Measurements from ENCODE around the gene TBX3. TPM values are rescaled to one million over a fixed set of nuclear protein-coding genes. Genes with fewer than 3 reads are reported as not detected.

Gene TBX3
- polyA plus RNA-seq, 1 experiment, result 66.4 TPM

DNA sequence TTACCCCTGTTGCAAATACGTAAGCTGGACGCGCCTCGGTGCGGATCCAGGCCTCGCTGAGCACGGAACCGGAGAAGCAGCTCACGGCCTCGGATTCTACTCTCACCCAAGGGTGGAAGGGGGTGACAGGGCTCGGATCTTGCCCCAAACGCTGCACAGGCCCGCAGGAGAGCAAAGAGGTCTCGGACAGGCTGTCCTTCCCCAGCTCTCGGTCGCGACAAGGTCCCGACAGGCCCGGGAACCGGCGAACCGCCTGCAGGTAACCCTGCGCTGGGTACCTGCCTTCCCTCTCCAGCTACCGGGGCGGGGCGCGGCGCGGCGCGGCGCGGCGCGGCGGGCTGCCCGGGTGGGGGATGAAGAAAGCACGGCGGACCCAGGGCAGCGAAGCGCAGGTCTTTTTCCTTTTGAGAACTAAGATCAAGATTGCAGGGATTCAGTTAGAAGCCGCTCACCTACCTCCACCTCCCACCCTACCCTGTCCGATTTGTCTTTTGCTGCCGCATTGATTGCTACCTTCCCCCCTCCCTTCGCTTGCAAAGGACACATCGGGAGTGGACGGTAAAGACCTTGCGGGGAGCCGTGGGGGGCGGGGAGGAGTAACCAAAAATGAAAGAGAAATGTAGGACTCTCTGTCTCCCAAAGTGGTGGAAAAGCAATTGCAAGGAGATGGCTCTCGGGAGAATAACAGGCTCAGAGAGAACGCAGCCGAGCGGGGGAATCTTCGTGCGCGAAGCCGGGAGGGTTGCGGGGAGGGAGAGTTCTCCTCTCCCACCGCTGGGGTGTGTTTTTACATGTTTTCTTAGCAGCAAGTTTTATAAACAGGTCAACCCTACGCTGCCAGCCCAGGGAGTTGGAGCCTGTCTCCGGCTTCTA is 8.4 kb upstream of the TBX3 start:
- ChIA-PET CTCF (no interaction called here), POLR2A (interaction anchor here (0.6 kb wide), 4 partner anchors 106 to 464 kb away, joined by 3 to 19 read pairs (median 6); no protein-coding TSS in a partner anchor)
- no peaks in the 10 kb centered on the region for H3K27me3 ChIP-seq (ENCODE audit: control insufficient read depth, insufficient read depth, low read length)
- H3K36me3 ChIP-seq (ENCODE audit: control insufficient read depth, insufficient read depth, low read length), result no peaks in the 10 kb centered on the region
- no peak for DNase-seq (ENCODE audit: low read depth)
- peak overlapping the region; percentile 63 for H3K4me3 ChIP-seq (ENCODE audit: low read depth, low read length)
- TF ChIP-seq, protein P1, sequence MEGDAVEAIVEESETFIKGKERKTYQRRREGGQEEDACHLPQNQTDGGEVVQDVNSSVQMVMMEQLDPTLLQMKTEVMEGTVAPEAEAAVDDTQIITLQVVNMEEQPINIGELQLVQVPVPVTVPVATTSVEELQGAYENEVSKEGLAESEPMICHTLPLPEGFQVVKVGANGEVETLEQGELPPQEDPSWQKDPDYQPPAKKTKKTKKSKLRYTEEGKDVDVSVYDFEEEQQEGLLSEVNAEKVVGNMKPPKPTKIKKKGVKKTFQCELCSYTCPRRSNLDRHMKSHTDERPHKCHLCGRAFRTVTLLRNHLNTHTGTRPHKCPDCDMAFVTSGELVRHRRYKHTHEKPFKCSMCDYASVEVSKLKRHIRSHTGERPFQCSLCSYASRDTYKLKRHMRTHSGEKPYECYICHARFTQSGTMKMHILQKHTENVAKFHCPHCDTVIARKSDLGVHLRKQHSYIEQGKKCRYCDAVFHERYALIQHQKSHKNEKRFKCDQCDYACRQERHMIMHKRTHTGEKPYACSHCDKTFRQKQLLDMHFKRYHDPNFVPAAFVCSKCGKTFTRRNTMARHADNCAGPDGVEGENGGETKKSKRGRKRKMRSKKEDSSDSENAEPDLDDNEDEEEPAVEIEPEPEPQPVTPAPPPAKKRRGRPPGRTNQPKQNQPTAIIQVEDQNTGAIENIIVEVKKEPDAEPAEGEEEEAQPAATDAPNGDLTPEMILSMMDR (IDR thresholded peaks at IDR 0.05; ENCODE audit: insufficient read depth, low read depth, low read length), result peak; percentile 51

DNA sequence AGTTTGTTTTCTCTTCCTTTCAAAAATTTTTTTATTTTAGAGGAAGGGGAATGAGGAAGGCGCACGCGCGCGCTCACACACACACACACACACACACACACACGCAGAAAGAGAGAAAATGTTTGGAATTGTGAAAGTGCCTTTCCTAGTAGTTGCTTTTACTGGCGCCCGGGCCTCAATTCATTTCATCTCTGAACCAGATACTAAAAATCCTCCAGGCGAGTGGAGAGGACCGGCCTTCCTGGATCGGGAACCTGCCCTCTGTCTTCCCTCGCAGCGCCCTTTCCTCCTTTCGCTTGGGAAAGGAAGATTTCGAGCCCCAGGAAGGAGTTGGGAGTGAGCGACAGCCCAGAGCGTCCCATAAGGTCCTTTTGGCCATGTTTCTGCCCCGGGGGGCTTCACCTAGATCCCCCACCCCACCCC is 7.8 kb upstream of the TBX3 start:
- H3K36me3 ChIP-seq (ENCODE audit: control insufficient read depth, insufficient read depth, low read length), result no peaks in the 10 kb centered on the region
- TF ChIP-seq, protein P1 (IDR thresholded peaks at IDR 0.05; ENCODE audit: insufficient read depth, low read depth, low read length), result no peak
- no peak for DNase-seq (ENCODE audit: low read depth)
- ChIA-PET CTCF (no interaction called here), POLR2A (interaction anchor here (0.6 kb wide), 5 partner anchors 106 to 464 kb away, joined by 3 to 19 read pairs (median 6); no protein-coding TSS in a partner anchor)
- H3K27me3 ChIP-seq (ENCODE audit: control insufficient read depth, insufficient read depth, low read length), result no peaks in the 10 kb centered on the region
- peak overlapping the region; percentile 63 for H3K4me3 ChIP-seq (ENCODE audit: low read depth, low read length)

DNA sequence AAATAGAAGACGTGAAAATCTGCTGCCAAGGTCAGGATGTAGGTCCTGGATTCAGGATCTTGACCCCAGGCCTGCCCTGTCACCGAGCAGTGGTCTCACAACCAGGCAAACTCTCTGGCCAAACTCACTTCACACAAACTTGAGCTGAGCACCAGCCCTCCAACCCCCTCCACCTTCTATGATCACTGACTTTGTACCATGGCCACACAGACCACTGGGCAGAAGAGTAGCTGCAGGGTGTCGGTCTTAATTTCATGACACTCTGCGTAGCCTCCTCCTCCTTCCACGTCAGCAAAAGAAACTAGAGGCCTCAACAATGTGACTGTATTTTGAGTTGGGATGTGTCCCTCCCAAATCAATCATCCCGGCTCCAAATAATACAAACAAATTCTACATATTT is 7.2 kb upstream of the TBX3 start:
- CTCF ChIA-PET, result no interaction called here
- TF ChIP-seq, protein P1 (IDR thresholded peaks at IDR 0.05; ENCODE audit: insufficient read depth, low read depth, low read length), result no peak
- Histone ChIP-seq H3K27me3 (ENCODE audit: control insufficient read depth, insufficient read depth, low read length) (no peaks in the 10 kb centered on the region), H3K4me3 (ENCODE audit: low read depth, low read length) (peak overlapping the region; percentile 63), H3K36me3 (ENCODE audit: control insufficient read depth, insufficient read depth, low read length) (no peaks in the 10 kb centered on the region)
- no peak for DNase-seq (ENCODE audit: low read depth)
- POLR2A ChIA-PET, result interaction anchor here (0.6 kb wide), 1 partner anchor 448 kb away, joined by 3 read pairs; no protein-coding TSS in a partner anchor

DNA sequence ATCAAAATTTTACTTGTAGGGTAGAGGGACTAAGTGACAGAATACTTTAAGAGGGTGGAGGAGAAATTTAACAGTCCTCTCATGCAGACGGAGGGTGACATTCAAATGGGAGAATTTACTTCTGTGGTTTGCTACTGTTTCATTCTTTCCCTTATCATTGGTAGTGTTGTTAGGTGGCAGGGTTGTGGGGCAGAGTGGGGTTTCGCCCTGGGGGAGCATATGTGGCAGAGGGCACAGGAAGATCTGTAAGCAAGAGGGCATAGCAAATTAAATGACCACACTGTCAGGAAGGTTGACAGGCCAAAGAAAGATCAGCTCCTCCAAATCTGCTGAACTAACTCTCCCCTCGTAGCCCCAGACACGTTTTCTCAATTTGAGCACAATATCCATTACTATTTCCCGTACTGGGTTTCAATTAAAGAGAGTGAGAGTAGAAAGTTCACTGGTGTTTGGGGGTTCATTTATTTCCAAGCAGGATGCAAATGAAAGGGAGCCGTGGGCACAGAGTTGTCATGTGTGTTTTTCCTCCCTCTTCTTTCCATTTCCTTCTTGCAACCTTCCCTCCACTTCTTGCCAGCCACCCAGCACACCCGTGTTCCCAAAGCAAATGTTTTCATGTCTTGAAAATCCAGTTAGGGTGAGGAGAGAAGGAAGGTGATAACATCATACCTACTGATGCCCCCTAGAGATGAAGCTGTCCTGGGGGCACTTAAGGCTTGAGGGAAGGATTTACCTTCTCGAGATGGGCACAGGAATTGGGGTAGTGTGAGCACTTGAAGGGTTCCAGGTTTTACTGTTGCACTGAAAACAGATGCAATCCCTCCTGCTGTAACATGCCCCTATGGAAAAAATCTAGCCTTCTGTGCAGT is 6.5 kb upstream of the TBX3 start:
- no peaks in the 10 kb centered on the region for H3K36me3 ChIP-seq (ENCODE audit: control insufficient read depth, insufficient read depth, low read length)
- no peaks in the 10 kb centered on the region for H3K27me3 ChIP-seq (ENCODE audit: control insufficient read depth, insufficient read depth, low read length)
- DNase-seq (ENCODE audit: low read depth), result no peak
- POLR2A ChIA-PET, result interaction anchor here (0.6 kb wide), 1 partner anchor 12 kb away, joined by 3 read pairs; no protein-coding TSS in a partner anchor
- CTCF ChIA-PET, result no interaction called here
- TF ChIP-seq, protein P1 (IDR thresholded peaks at IDR 0.05; ENCODE audit: insufficient read depth, low read depth, low read length), result no peak
- no peak overlapping the region for H3K4me3 ChIP-seq (ENCODE audit: low read depth, low read length)

All from BJ (cell line).